NCI-H748 (cell line): ENCODE results near the gene ZSCAN5A.
"Not testable (repeated sequence)": the region's sequence is repeated elsewhere in the genome, so short reads cannot be mapped to it uniquely, and the experiment has no call there.

Experiments
- DNase-seq: peaks from one replicate; lab custom pipeline; 2025; ENCODE audit not compliant: unreplicated experiment; lab: John Stamatoyannopoulos, UW

ZSCAN5A gene

DNA sequence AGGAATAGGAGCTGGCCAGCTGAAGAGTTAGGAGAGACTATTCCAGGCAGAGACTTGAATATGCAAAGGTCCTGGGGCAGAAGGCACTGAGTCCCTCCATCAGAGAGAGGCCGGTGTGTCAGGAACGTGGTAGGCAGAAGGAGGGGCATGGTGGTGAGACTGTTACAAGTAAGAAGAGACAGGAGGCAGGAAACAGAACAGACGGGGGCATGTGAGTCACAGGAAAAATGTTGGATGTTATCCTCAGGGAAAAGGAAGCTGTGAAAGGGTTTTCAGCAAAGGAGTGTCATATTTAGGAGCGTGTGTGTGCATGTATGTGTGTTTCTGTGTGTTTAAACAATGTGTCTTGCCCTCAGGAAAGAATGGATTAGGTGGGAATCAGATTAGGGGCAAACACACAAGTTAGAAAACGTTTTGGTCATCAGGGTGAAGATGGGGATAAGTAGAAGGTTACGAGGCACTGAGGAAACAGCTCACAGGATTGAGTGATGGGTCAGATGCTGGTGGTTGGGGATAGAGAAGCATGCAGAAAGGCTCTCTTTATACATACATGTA lies 41.0 kb downstream of the ZSCAN5A start:
- no peak for DNase-seq

DNA sequence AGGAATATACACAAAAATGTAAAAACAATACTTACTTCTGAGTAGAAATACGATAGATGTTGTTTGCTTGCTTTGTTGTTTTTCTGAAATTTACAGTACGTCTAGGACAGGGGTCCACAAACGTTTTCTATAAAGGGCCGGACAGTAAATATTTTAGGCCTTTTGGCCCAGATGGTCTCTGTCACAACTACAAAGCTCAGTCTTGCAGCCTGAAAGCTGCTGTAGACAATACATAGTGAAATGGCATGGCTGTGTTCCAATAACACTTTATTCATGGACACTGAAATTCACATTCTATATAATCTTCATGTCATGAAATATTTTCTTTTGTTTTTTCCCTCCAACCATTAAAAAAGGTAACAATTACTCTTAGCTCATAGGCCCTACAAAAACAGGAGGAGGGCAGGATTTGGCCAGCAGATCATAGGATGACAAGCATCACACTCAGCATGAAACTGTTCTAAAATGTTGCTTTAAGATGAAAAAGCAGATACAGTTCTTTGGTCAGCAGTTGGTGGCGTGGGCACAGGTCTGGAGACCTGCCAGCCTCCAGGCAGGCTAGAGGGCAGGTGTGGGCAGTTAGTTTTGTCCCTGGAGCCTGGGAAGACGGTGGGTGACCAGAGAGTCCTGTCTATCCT lies 42.4 kb downstream of the ZSCAN5A start, which contains the start of gene EDDM13:
TSS of gene EDDM13 (plus strand) at position 588 of the 638 bp plus-strand sequence. CDS start 87 bp downstream, outside the sequence.
- no peak for DNase-seq

GRCh38 chr19:56271151-56271550 lies 43.5 kb downstream of the ZSCAN5A start:
- peak; percentile 11 for DNase-seq

GRCh38 chr19:56270676-56271075 lies 44.0 kb downstream of the ZSCAN5A start:
- no peak for DNase-seq

- no peak for DNase-seq
Observed at GRCh38 chr19:56269348-56269747, 45.3 kb downstream of the ZSCAN5A start.

GRCh38 chr19:56266051-56266450 lies 48.6 kb downstream of the ZSCAN5A start:
- no peak for DNase-seq

DNA sequence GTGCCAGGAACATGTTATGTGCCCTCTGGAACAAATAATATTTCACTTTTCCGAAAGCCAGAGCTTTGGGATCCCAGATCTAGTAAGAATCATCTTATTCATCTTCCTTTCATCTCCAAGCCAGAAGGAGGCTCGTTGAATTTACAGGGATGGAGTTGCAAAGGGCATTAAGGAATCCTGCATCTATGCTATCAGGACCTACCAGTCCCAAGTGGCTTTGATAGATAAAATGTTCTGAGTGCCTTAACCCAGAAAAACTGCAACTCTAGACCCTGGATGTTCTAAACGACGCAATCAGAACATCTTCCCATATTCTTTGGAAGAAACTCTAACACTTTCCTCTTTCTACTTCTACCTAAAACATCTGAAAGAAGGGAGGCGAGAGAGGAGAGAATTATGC lies 51.3 kb downstream of the ZSCAN5A start:
- no peak for DNase-seq

- DNase-seq: not testable (repeated sequence)
Observed at GRCh38 chr19:56261932-56262331, 52.7 kb downstream of the ZSCAN5A start.

GRCh38 chr19:56261145-56261544 lies 53.5 kb downstream of the ZSCAN5A start:
- no peak for DNase-seq

- DNase-seq: no peak
Observed at GRCh38 chr19:56258272-56258671, 56.4 kb downstream of the ZSCAN5A start.

GRCh38 chr19:56253737-56254136 lies 60.9 kb downstream of the ZSCAN5A start:
- DNase-seq: peak; percentile 88

DNA sequence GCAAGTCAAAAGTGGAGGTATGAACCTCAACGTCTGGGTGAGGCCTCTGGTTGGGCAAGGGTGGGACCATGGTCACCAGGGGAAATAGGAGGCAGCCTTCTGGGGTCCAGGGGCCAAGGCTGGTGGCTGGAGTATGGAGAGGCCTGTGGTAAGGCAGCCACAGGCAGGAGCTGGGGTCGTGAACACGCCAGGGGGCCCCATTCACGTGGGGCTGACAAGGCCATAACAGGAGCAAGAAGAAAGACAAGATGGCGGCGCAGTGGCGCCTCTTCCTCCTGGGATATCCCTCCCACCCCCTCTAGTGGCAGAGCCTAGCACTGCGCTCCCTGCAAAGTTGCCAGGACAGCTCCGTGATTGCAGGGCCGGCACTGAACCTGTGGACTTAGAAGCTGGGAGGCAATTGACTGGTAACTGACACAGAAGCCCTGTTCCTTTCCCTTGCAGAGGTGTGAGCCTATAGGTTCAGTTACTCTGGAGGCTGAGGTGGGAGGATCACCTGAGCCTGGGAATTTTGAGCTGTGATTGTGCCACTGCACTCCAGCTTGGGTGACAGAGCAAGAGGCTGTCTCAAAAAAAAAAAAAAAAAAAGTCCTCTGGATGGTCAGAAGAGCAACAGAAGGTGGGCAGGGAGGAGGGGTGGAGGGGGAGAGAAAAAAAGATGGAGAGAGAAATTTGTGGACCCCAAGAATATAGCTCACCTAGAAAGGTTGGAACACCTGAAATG lies 61.8 kb downstream of the ZSCAN5A start:
- DNase-seq: peak; percentile 82

DNA sequence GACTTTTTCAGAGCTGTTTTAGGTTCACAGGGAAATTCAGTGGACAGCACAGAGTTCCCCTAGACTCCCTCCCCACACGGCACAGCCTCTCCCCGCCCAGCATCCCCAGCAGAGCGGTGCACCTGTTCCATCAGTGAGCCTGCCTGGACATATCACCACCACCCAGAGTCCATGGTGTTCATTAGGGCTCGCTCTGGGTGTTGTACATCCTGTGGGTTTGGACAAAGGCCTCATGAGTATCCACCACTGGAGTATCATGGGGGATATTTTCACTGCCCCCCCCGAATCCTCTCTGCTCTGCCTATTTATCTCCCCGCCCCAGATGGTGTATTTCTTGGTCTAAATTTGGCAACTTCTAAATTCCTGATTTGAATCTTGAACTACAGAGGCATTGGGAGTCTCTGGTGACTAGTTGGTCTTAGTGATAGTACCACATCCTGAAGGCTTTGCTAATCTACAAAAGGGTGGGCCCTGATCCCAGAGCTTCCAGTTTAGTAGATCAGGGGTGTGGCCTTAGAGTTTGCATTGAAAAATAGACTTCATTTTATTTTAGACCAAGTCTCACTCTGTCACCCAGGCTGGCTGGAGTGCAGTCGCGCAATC lies 65.8 kb downstream of the ZSCAN5A start:
- not testable (repeated sequence) for DNase-seq

- DNase-seq: not testable (repeated sequence)
Observed at GRCh38 chr19:56245764-56246163, 68.9 kb downstream of the ZSCAN5A start.

- no peak for DNase-seq
Observed at GRCh38 chr19:56245121-56245740, 69.4 kb downstream of the ZSCAN5A start.

- no peak for DNase-seq
Observed at GRCh38 chr19:56223481-56223880, 91.2 kb downstream of the ZSCAN5A start.

- no peak for DNase-seq
Observed at GRCh38 chr19:56222901-56223300, 91.7 kb downstream of the ZSCAN5A start.

GRCh38 chr19:56221851-56222250 lies 92.8 kb downstream of the ZSCAN5A start:
- DNase-seq: no peak

- DNase-seq: peak; percentile 19
Observed at GRCh38 chr19:56221442-56221841, 93.2 kb downstream of the ZSCAN5A start.

- no peak for DNase-seq
Observed at GRCh38 chr19:56218961-56219360, 95.7 kb downstream of the ZSCAN5A start.
